ENCODE measurements around the gene IGSF6.
"Not testable (repeated sequence)": the region's sequence is repeated elsewhere in the genome, so short reads cannot be mapped to it uniquely, and the experiment has no call there.

Gene IGSF6

GRCh38 chr16:21628121-21628726 is 24.2 kb downstream of the IGSF6 start:
- DNase-seq = no peak

GRCh38 chr16:21626659-21627277 is 25.6 kb downstream of the IGSF6 start:
- no peak for DNase-seq

GRCh38 chr16:21625026-21625425 is 27.4 kb downstream of the IGSF6 start:
- no peak for DNase-seq

- no peak for DNase-seq
Observed at GRCh38 chr16:21622545-21622944, 29.9 kb downstream of the IGSF6 start.

- no peak for DNase-seq
Observed at GRCh38 chr16:21620592-21620991, 31.8 kb downstream of the IGSF6 start.

- no peak for DNase-seq
Observed at GRCh38 chr16:21619765-21620425, 32.5 kb downstream of the IGSF6 start.

GRCh38 chr16:21618281-21618680 is 34.1 kb downstream of the IGSF6 start:
- DNase-seq = no peak

- DNase-seq = no peak
Observed at GRCh38 chr16:21617607-21618006, 34.8 kb downstream of the IGSF6 start.

- DNase-seq = no peak
Observed at GRCh38 chr16:21614896-21615295, 37.5 kb downstream of the IGSF6 start.

- no peak for DNase-seq
Observed at GRCh38 chr16:21613781-21614180, 38.6 kb downstream of the IGSF6 start.

GRCh38 chr16:21613361-21613760 is 39.0 kb downstream of the IGSF6 start:
- DNase-seq = no peak

GRCh38 chr16:21611556-21612384 is 40.6 kb downstream of the IGSF6 start:
- no peak for DNase-seq

- DNase-seq = no peak
Observed at GRCh38 chr16:21611198-21611555, 41.2 kb downstream of the IGSF6 start.

GRCh38 chr16:21610766-21611165 is 41.6 kb downstream of the IGSF6 start:
- DNase-seq = no peak

- DNase-seq = no peak
Observed at GRCh38 chr16:21610006-21610544, 42.3 kb downstream of the IGSF6 start.

GRCh38 chr16:21608639-21609328 is 43.6 kb downstream of the IGSF6 start:
- DNase-seq = no peak

- not testable (repeated sequence) for DNase-seq
Observed at GRCh38 chr16:21605848-21606247, 46.6 kb downstream of the IGSF6 start.

GRCh38 chr16:21603928-21604327 is 48.5 kb downstream of the IGSF6 start:
- DNase-seq = no peak

GRCh38 chr16:21602785-21603184 is 49.6 kb downstream of the IGSF6 start:
- DNase-seq = no peak

GRCh38 chr16:21600031-21600773 is 52.2 kb downstream of the IGSF6 start:
- DNase-seq = peak; percentile 14

- DNase-seq = peak; percentile 87
Observed at GRCh38 chr16:21599122-21600030, 53.0 kb downstream of the IGSF6 start, which contains the start of gene METTL9. TSS of gene METTL9 (plus strand) at chr16:21599577. CDS start at chr16:21599734, 157 bp downstream.
